ENCODE results near the gene GNPTAB.

GRCh38 chr12:101803978-101804377 lies 26.8 kb downstream of the GNPTAB start:
- TF ChIP-seq FOXM1 (IDR thresholded peaks at IDR 0.05; ENCODE audit: borderline replicate concordance) (no peak), HDGF (IDR thresholded peaks at IDR 0.05; ENCODE audit: borderline replicate concordance) (no peak), BHLHE40 (IDR thresholded peaks at IDR 0.05; ENCODE audit: borderline replicate concordance) (no peak), ARNT (IDR thresholded peaks at IDR 0.05) (no peak), FOXA1 (IDR thresholded peaks at IDR 0.05) (no peak), SUZ12 (IDR thresholded peaks at IDR 0.05) (no peak)
